H9 (cell line): Measurements from ENCODE around the gene ZNF644. TPM values are rescaled to one million over a fixed set of nuclear protein-coding genes. Genes with fewer than 3 reads are reported as not detected.

Source experiments
- DNase-seq: peaks from one replicate; pipeline ENCODE4 v3.0.0-alpha.2; 2017
- H2AFZ ChIP-seq: one replicate; pipeline ENCODE4 v1.6.1; 2013; ENCODE audit warnings: mild to moderate bottlenecking, low read length, control low read depth, moderate library complexity
- H2AK5ac ChIP-seq: 2 replicates; pipeline ENCODE4 v1.6.1; 2013; ENCODE audit warnings: low read length, control low read depth, mixed read lengths; ENCODE audit not compliant: insufficient read length
- H2BK120ac ChIP-seq: one replicate; pipeline ENCODE4 v1.6.1; 2013; ENCODE audit warnings: low read depth, mild to moderate bottlenecking, low read length, control low read depth, inconsistent platforms; ENCODE audit not compliant: poor library complexity, severe bottlenecking
- H2BK12ac ChIP-seq: 2 replicates; pipeline ENCODE4 v1.6.1; 2013; ENCODE audit warnings: low read length, control low read depth, mixed read lengths, low read depth; ENCODE audit not compliant: insufficient read length
- H2BK15ac ChIP-seq: 2 replicates; pipeline ENCODE4 v1.6.1; 2013; ENCODE audit warnings: low read depth, low read length, control low read depth
- H2BK20ac ChIP-seq: one replicate; pipeline ENCODE4 v1.6.1; 2013; ENCODE audit warnings: low read depth, mild to moderate bottlenecking, low read length, control low read depth, inconsistent platforms; ENCODE audit not compliant: poor library complexity, severe bottlenecking
- H2BK5ac ChIP-seq: 2 replicates; pipeline ENCODE4 v1.6.1; 2013; ENCODE audit warnings: low read length, control low read depth, mixed read lengths; ENCODE audit not compliant: insufficient read length
- H3K14ac ChIP-seq: 2 replicates; pipeline ENCODE4 v1.6.1; 2013; ENCODE audit warnings: low read length, control low read depth; ENCODE audit not compliant: insufficient read depth
- H3K18ac ChIP-seq: 2 replicates; pipeline ENCODE4 v1.6.1; 2013; ENCODE audit warnings: low read depth, mild to moderate bottlenecking, mixed read lengths, low read length, control low read depth; ENCODE audit not compliant: insufficient read length
- H3K23ac ChIP-seq: 2 replicates; pipeline ENCODE4 v1.6.1; 2013; ENCODE audit warnings: low read length, control low read depth, mixed read lengths, low read depth; ENCODE audit not compliant: insufficient read length
- H3K23me2 ChIP-seq: 2 replicates; pipeline ENCODE4 v1.6.1; 2013; ENCODE audit warnings: low read depth, mild to moderate bottlenecking, mixed read lengths, low read length, control low read depth; ENCODE audit not compliant: insufficient read length, poor library complexity, severe bottlenecking
- H3K27ac ChIP-seq: 2 replicates; pipeline ENCODE4 v1.5.1; 2013; ENCODE audit warnings: low read length, control low read depth, mixed read lengths, low read depth; ENCODE audit not compliant: insufficient read length
- H3K27me3 ChIP-seq: 2 replicates; pipeline ENCODE4 v1.6.1; 2013; ENCODE audit warnings: low read length, control low read depth, inconsistent platforms; ENCODE audit not compliant: insufficient read depth
- H3K4ac ChIP-seq: 2 replicates; pipeline ENCODE4 v1.6.1; 2013; ENCODE audit warnings: low read depth, mild to moderate bottlenecking, control low read depth, inconsistent platforms, low read length, moderate library complexity
- H3K4me1 ChIP-seq: 2 replicates; pipeline ENCODE4 v1.6.1; 2013; ENCODE audit warnings: low read length, control low read depth, inconsistent platforms; ENCODE audit not compliant: insufficient read depth
- H3K4me2 ChIP-seq: 2 replicates; pipeline ENCODE4 v1.6.1; 2013; ENCODE audit warnings: low read length, control low read depth, mixed read lengths; ENCODE audit not compliant: insufficient read length, insufficient read depth
- H3K56ac ChIP-seq: 2 replicates; pipeline ENCODE4 v1.6.1; 2013; ENCODE audit warnings: low read depth, mild to moderate bottlenecking, mixed read lengths, low read length, control low read depth; ENCODE audit not compliant: insufficient read length
- H3K79me1 ChIP-seq: 2 replicates; pipeline ENCODE4 v1.6.1; 2013; ENCODE audit warnings: low read depth, mild to moderate bottlenecking, moderate library complexity, low read length, control low read depth, inconsistent platforms; ENCODE audit not compliant: insufficient read depth, poor library complexity, severe bottlenecking
- H3K79me2 ChIP-seq: 2 replicates; pipeline ENCODE4 v1.6.1; 2013; ENCODE audit warnings: low read length, control low read depth, inconsistent platforms; ENCODE audit not compliant: insufficient read depth
- H3K9ac ChIP-seq: 2 replicates; pipeline ENCODE4 v1.6.1; 2013; ENCODE audit warnings: low read length, control low read depth, mixed read lengths; ENCODE audit not compliant: insufficient read length; ENCODE audit errors: extremely low read depth
- H3K9me3 ChIP-seq: one replicate; pipeline ENCODE4 v1.6.1; 2013; ENCODE audit warnings: low read depth, low read length, inconsistent platforms; ENCODE audit not compliant: control insufficient read depth
- H3T11ph ChIP-seq: one replicate; pipeline ENCODE4 v1.6.1; 2013; ENCODE audit warnings: mild to moderate bottlenecking, low read length, control low read depth, inconsistent platforms
- H4K20me1 ChIP-seq: one replicate; pipeline ENCODE4 v1.6.1; 2013; ENCODE audit not compliant: control insufficient read depth, insufficient read length, insufficient read depth
- H4K5ac ChIP-seq: 2 replicates; pipeline ENCODE4 v1.6.1; 2013; ENCODE audit warnings: low read depth, mild to moderate bottlenecking, mixed read lengths, low read length, control low read depth; ENCODE audit not compliant: insufficient read length
- H4K8ac ChIP-seq: replicated peaks from 2 replicates; pipeline ENCODE4 v1.6.1; 2013; ENCODE audit warnings: low read length, control low read depth, mixed read lengths, low read depth; ENCODE audit not compliant: insufficient read length
- H4K91ac ChIP-seq: 2 replicates; pipeline ENCODE4 v1.6.1; 2013; ENCODE audit warnings: low read depth, mild to moderate bottlenecking, moderate library complexity, mixed read lengths, low read length, control low read depth; ENCODE audit not compliant: insufficient read length
- H3K27ac Mint-ChIP-seq, 3 experiments: 2 replicates in 2 of 3; 3 replicates in 1 of 3; pipeline ENCODE4 v1.8.0; 2020 to 2021; ENCODE audit warnings: mixed read lengths in 3 of 3, mild to moderate bottlenecking in 1 of 3, moderate library complexity in 1 of 3
- H3K27me3 Mint-ChIP-seq: 2 replicates; pipeline ENCODE4 v1.8.0; 2021; ENCODE audit warnings: low read depth, mild to moderate bottlenecking, moderate library complexity, mixed read lengths
- H3K36me3 Mint-ChIP-seq, 3 experiments: 2 replicates in 2 of 3; 3 replicates in 1 of 3; pipeline ENCODE4 v1.8.0; 2020 to 2021; ENCODE audit warnings: low read depth in 3 of 3, mixed read lengths in 3 of 3; ENCODE audit not compliant: insufficient read depth in 1 of 3
- H3K4me1 Mint-ChIP-seq, 2 experiments: 2 replicates each; pipeline ENCODE4 v1.8.0; 2020; ENCODE audit warnings: mixed read lengths in 2 of 2
- H3K4me3 Mint-ChIP-seq, 2 experiments: 2 replicates in 1 of 2; 3 replicates in 1 of 2; pipeline ENCODE4 v1.8.0; 2020 to 2021; ENCODE audit warnings: mild to moderate bottlenecking in 2 of 2, mixed read lengths in 2 of 2, moderate library complexity in 1 of 2
- H3K9me3 Mint-ChIP-seq, 2 experiments: 2 replicates in 1 of 2; 3 replicates in 1 of 2; pipeline ENCODE4 v1.8.0; 2020; ENCODE audit warnings: mild to moderate bottlenecking in 2 of 2, mixed read lengths in 2 of 2, moderate library complexity in 1 of 2
- CTCF ChIP-seq: fragments of 200-600 bp; sonication (generic); conservative IDR thresholded peaks from 3 replicates; pipeline ENCODE4 v1.8.0; 2021; ENCODE audit warnings: antibody characterized with exemption, mild to moderate bottlenecking
- WGBS: extraction: QIAGEN DNeasy Blood & Tissue Kit; methylation state at CpG from one replicate; pipeline ENCODE4 v1.1.7; 2013; ENCODE audit warnings: missing lambda C conversion rate, low lambda C conversion rate, mixed read lengths; ENCODE audit not compliant: insufficient read length; ENCODE audit errors: extremely low coverage; 5-methylcytosine and 5-hydroxymethylcytosine counted together
- total RNA-seq: library from RNA; stranded (reverse); gene quantifications from 2 replicates; pipeline ENCODE4 v1.2.1, GENCODE V29; 2021

Gene ZNF644
- total RNA-seq, 1 experiment from 2014 or later, result 78.9 TPM

GRCh38 chr1:90924982-90925381, 96.9 kb downstream of the ZNF644 start:
- Histone ChIP-seq H3K23ac (no peak overlapping the region), H2BK5ac (no peak overlapping the region), H3K4me1 (peaks cover 7% of the 10 kb centered on the region; the same call in 1 of the 2 replicates), H2AK5ac (no peak overlapping the region), H3T11ph (no peak overlapping the region), H2AFZ (no peak overlapping the region), H2BK120ac (no peak overlapping the region), H3K9ac (no peak overlapping the region), H3K9me3 (no peaks in the 10 kb centered on the region), H4K91ac (no peak overlapping the region), H3K79me2 (peaks cover 18% of the 10 kb centered on the region; the same call in 1 of the 2 replicates), H2BK20ac (no peak overlapping the region), H3K27me3 (no peaks in the 10 kb centered on the region), H4K5ac (no peak overlapping the region), H2BK12ac (no peak overlapping the region), H3K18ac (no peak overlapping the region), H4K8ac (no peak overlapping the region), H2BK15ac (no peak overlapping the region), H3K56ac (no peak overlapping the region), H3K27ac (no peak overlapping the region), H4K20me1 (no peaks in the 10 kb centered on the region), H3K14ac (no peak overlapping the region), H3K23me2 (no peaks in the 10 kb centered on the region), H3K4ac (no peak overlapping the region), H3K4me2 (no peak overlapping the region), H3K79me1 (peaks cover 4% of the 10 kb centered on the region)
- Mint-ChIP-seq H3K4me1 (peaks cover 64 to 70% of the 10 kb centered on the region in 2 experiments), H3K27ac (peak overlapping the region; percentile 30 to 96 (median 94); a peak in 5 of 7 replicates), H3K9me3 (0 out of 5 replicates have a peak, but pooled peaks cover 0 to 3% of the 10 kb centered on the region in 2 experiments), H3K27me3 (no peaks in the 10 kb centered on the region; the same call in 1 of the 2 replicates), H3K4me3 (peak overlapping the region in 1 of 2 experiments; percentile 71; a peak in 4 of 5 replicates), H3K36me3 (peaks cover 4 to 6% (median 5%) of the 10 kb centered on the region in 3 experiments; a peak in 6 of 7 replicates)
- no CpG with 5 or more reads among the region's 4 CpGs for WGBS
- TF ChIP-seq CTCF, result no peak
- peak; percentile 66 for DNase-seq
